ENCODE data around the gene ELANE.
"Not testable (repeated sequence)": the region's sequence is repeated elsewhere in the genome, so short reads cannot be mapped to it uniquely, and the experiment has no call there.

The ELANE gene

GRCh38 chr19:834216-834615 lies 17.9 kb upstream of the ELANE start:
- H3K4me3 ChIP-seq (ENCODE audit: low read length): no peak overlapping the region
- no peak for DNase-seq (ENCODE audit: low read depth, low spot score)

- no peak for DNase-seq (ENCODE audit: low read depth, low spot score)
These were observed 16.8 kb upstream of the ELANE start for GRCh38 chr19:835210-835810.

GRCh38 chr19:840519-841206 lies 11.4 kb upstream of the ELANE start, which contains the start of gene PRTN3:
TSS of gene PRTN3 (plus strand) at chr19:840999. CDS start at chr19:841009, 10 bp downstream.
- no peak within 1 kb of the TSS for H3K4me3 ChIP-seq (ENCODE audit: low read length)
- no peak for DNase-seq (ENCODE audit: low read depth, low spot score)

More at GRCh38 chr19:835210-835810, 16.8 kb upstream of the ELANE start:
- H3K4me3 ChIP-seq (ENCODE audit: low read length): no peak overlapping the region

GRCh38 chr19:842802-843179 lies 9.3 kb upstream of the ELANE start:
- not testable (repeated sequence) for DNase-seq (ENCODE audit: low read depth, low spot score); H3K4me3 ChIP-seq (ENCODE audit: low read length)

GRCh38 chr19:843180-843835 lies 8.8 kb upstream of the ELANE start:
- H3K4me3 ChIP-seq (ENCODE audit: low read length): no peak overlapping the region
- no peak for DNase-seq (ENCODE audit: low read depth, low spot score)

GRCh38 chr19:843836-844545 lies 8.1 kb upstream of the ELANE start:
- H3K4me3 ChIP-seq (ENCODE audit: low read length): no peak overlapping the region
- DNase-seq (ENCODE audit: low read depth, low spot score): no peak

GRCh38 chr19:844546-844971 lies 7.5 kb upstream of the ELANE start:
- H3K4me3 ChIP-seq (ENCODE audit: low read length): no peak overlapping the region
- peak; percentile 21 for DNase-seq (ENCODE audit: low read depth, low spot score)

GRCh38 chr19:845707-846521 lies 6.2 kb upstream of the ELANE start:
- H3K4me3 ChIP-seq (ENCODE audit: low read length): no peak overlapping the region
- DNase-seq (ENCODE audit: low read depth, low spot score): no peak

GRCh38 chr19:848386-848921 lies 3.6 kb upstream of the ELANE start:
- DNase-seq (ENCODE audit: low read depth, low spot score): no peak
- H3K4me3 ChIP-seq (ENCODE audit: low read length): no peak overlapping the region

GRCh38 chr19:849195-849594 lies 2.9 kb upstream of the ELANE start:
- DNase-seq (ENCODE audit: low read depth, low spot score); H3K4me3 ChIP-seq (ENCODE audit: low read length): not testable (repeated sequence)

GRCh38 chr19:850221-850978 lies 1.7 kb upstream of the ELANE start:
- no peak for DNase-seq (ENCODE audit: low read depth, low spot score)
- H3K4me3 ChIP-seq (ENCODE audit: low read length): no peak overlapping the region

- H3K4me3 ChIP-seq (ENCODE audit: low read length): no peak overlapping the region
- DNase-seq (ENCODE audit: low read depth, low spot score): no peak
These were observed 1.1 kb upstream of the ELANE start for GRCh38 chr19:850979-851335.

GRCh38 chr19:853014-853585 lies 997 bp downstream of the ELANE start:
- H3K4me3 ChIP-seq (ENCODE audit: low read length): no peak overlapping the region
- no peak for DNase-seq (ENCODE audit: low read depth, low spot score)

- not testable (repeated sequence) for DNase-seq (ENCODE audit: low read depth, low spot score)
These were observed 1.6 kb downstream of the ELANE start for GRCh38 chr19:853614-854220.

GRCh38 chr19:854549-854948 lies 2.4 kb downstream of the ELANE start:
- no peak overlapping the region for H3K4me3 ChIP-seq (ENCODE audit: low read length)
- DNase-seq (ENCODE audit: low read depth, low spot score): no peak

More at GRCh38 chr19:853614-854220, 1.6 kb downstream of the ELANE start:
- not testable (repeated sequence) for H3K4me3 ChIP-seq (ENCODE audit: low read length)

- no peak for DNase-seq (ENCODE audit: low read depth, low spot score)
- H3K4me3 ChIP-seq (ENCODE audit: low read length): no peak overlapping the region
These were observed 3.0 kb downstream of the ELANE start for GRCh38 chr19:855142-855541.

GRCh38 chr19:855566-856120 lies 3.5 kb downstream of the ELANE start:
- no peak overlapping the region for H3K4me3 ChIP-seq (ENCODE audit: low read length)
- no peak for DNase-seq (ENCODE audit: low read depth, low spot score)
